CD4-positive, alpha-beta T cell (primary cell): ENCODE measurements around the gene OR1J2. TPM values are rescaled to one million over a fixed set of nuclear protein-coding genes. Genes with fewer than 3 reads are reported as not detected.

Source experiments
- ATAC-seq: fragments of 200-7000 bp; cut with Tn5 transposase; one replicate; pipeline ENCODE4 v1.10.0; 2022; ENCODE audit warnings: mild to moderate bottlenecking; ENCODE audit not compliant: poor library complexity
- CTCF ChIA-PET: fragments of 350-600 bp; sonication (Branson Sonifier 250); formaldehyde crosslinking; loops from one replicate; lab custom pipeline; 2021; ENCODE audit warnings: antibody characterized with exemption, inconsistent platforms; lab: Charles Lee
- POLR2A ChIA-PET: fragments of 350-600 bp; sonication (Branson Sonifier 250); formaldehyde crosslinking; loops from one replicate; lab custom pipeline; 2021; ENCODE audit warnings: antibody characterized with exemption, inconsistent platforms; lab: Charles Lee
- DNase-seq, 14 experiments: peaks; one replicate each; pipeline ENCODE4 v3.0.0-alpha.2; 2013 to 2020; ENCODE audit warnings: mixed read lengths in 2 of 14
- H3K27ac ChIP-seq, 2 donors: one replicate each; pipeline versions ENCODE4 v1.5.1 to v1.7.0; 2013; ENCODE audit warnings: low read length in 2 of 2, low read depth in 1 of 2, mild to moderate bottlenecking in 1 of 2
- H3K27me3 ChIP-seq, 2 experiments: 1 replicate in 1 of 2; 2 replicates in 1 of 2; pipeline versions ENCODE4 v1.6.1 to v1.7.0; 2013; ENCODE audit warnings: low read length in 2 of 2, control low read depth in 1 of 2, mild to moderate bottlenecking in 1 of 2, moderate library complexity in 1 of 2; ENCODE audit not compliant: insufficient read depth in 2 of 2, control insufficient read depth in 1 of 2
- H3K36me3 ChIP-seq: one replicate; pipeline ENCODE4 v1.6.1; 2013; ENCODE audit warnings: low read length, control low read depth; ENCODE audit not compliant: insufficient read depth
- H3K4me1 ChIP-seq: one replicate; pipeline ENCODE4 v1.6.1; 2013; ENCODE audit warnings: low read length, control low read depth; ENCODE audit not compliant: insufficient read depth
- H3K4me3 ChIP-seq: one replicate; pipeline ENCODE4 v1.5.1; 2013; ENCODE audit warnings: mild to moderate bottlenecking, low read length, moderate library complexity
- H3K9me3 ChIP-seq, 2 experiments: 1 replicate in 1 of 2; 2 replicates in 1 of 2; pipeline versions ENCODE4 v1.6.1 to v1.7.0; 2013; ENCODE audit warnings: low read length in 2 of 2, mild to moderate bottlenecking in 2 of 2, control low read depth in 1 of 2, moderate library complexity in 1 of 2; ENCODE audit not compliant: control insufficient read depth in 1 of 2, insufficient read depth in 1 of 2
- H3K27ac Mint-ChIP-seq: one replicate; pipeline ENCODE4 v1.8.0; 2020; ENCODE audit warnings: mixed read lengths
- H3K27me3 Mint-ChIP-seq: one replicate; pipeline ENCODE4 v1.8.0; 2021; ENCODE audit warnings: mixed read lengths
- H3K36me3 Mint-ChIP-seq: one replicate; pipeline ENCODE4 v1.8.0; 2021; ENCODE audit warnings: low read depth, mixed read lengths
- H3K4me1 Mint-ChIP-seq: one replicate; pipeline ENCODE4 v1.8.0; 2021; ENCODE audit warnings: low read depth, mixed read lengths
- H3K4me3 Mint-ChIP-seq: one replicate; pipeline ENCODE4 v1.8.0; 2020; ENCODE audit warnings: mild to moderate bottlenecking, mixed read lengths
- H3K9me3 Mint-ChIP-seq: one replicate; pipeline ENCODE4 v1.8.0; 2020; ENCODE audit warnings: mixed read lengths
- CTCF ChIP-seq: fragments of 200-600 bp; IDR thresholded peaks from one replicate; pipeline ENCODE4 v1.8.0; 2022; ENCODE audit warnings: antibody characterized with exemption, mild to moderate bottlenecking
- intact Hi-C, 2 experiments: fragments of 100-400 bp; cut with DNase I in 1 of 2; cut with micrococcal nuclease in 1 of 2; formaldehyde crosslinking; loops; one replicate each; pipeline versions ENCODE4 v1.15.1 to v1.9.0; 2023 to 2025; cut with DNase I, micrococcal nuclease
- total RNA-seq, 174 experiments: library from RNA in 2 of 174; stranded (reverse) in 2 of 174; gene quantifications; one replicate each; pipeline ENCODE4 v1.2.3 and lab custom pipeline; 2021 to 2026

Gene OR1J2
- total RNA-seq, 2 experiments from 2014 or later, result not detected

GRCh38 chr9:122474561-122474960 is 36.0 kb upstream of the OR1J2 start:
- ChIA-PET CTCF (no interaction called here), POLR2A (no interaction called here)
- H3K4me1 Mint-ChIP-seq, result no peaks in the 10 kb centered on the region
- H3K9me3 ChIP-seq, result no peaks in the 10 kb centered on the region
- no peak for TF ChIP-seq CTCF
- no peak overlapping the region for H3K4me3 Mint-ChIP-seq
- no peaks in the 10 kb centered on the region for H3K9me3 Mint-ChIP-seq
- H3K36me3 ChIP-seq, result no peaks in the 10 kb centered on the region
- DNase-seq (no peak), ATAC-seq (no peak)
- H3K4me3 ChIP-seq, result no peak overlapping the region
- H3K4me1 ChIP-seq, result no peaks in the 10 kb centered on the region
- peaks cover 3% of the 10 kb centered on the region in 2 experiments for H3K27me3 ChIP-seq
- no peak overlapping the region for H3K27ac ChIP-seq
- H3K27ac Mint-ChIP-seq, result no peak overlapping the region
- H3K36me3 Mint-ChIP-seq, result no peaks in the 10 kb centered on the region
- H3K27me3 Mint-ChIP-seq, result peaks cover 35% of the 10 kb centered on the region
- intact Hi-C loops, result no loop called here

DNA sequence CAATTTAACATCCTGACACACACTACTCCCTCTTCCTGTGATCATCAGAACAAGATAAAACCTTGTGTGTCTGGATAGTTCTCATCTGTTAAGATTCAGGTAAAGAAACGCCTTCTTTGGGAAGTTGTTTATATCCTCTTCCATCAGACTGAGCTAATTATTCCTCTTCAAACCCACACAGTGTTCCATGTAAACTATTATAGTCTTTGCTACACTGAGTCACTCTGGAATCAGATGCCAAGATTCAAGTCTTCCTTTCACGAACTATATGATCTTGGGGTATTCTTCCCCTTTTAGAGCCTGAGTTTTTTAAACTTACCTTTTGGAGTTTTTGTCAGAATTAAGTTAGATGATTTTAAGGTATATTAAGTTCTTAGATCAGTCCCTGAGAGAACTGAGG is 34.9 kb upstream of the OR1J2 start:
- Histone ChIP-seq H3K9me3 (no peaks in the 10 kb centered on the region), H3K4me1 (no peaks in the 10 kb centered on the region), H3K36me3 (no peaks in the 10 kb centered on the region), H3K4me3 (no peak overlapping the region), H3K27ac (no peak overlapping the region), H3K27me3 (peaks cover 3% of the 10 kb centered on the region in 2 experiments)
- no peak for TF ChIP-seq CTCF
- H3K27me3 Mint-ChIP-seq, result peaks cover 34% of the 10 kb centered on the region
- no peak overlapping the region for H3K4me3 Mint-ChIP-seq
- no peaks in the 10 kb centered on the region for H3K36me3 Mint-ChIP-seq
- DNase-seq (no peak), ATAC-seq (no peak)
- H3K27ac Mint-ChIP-seq, result no peak overlapping the region
- intact Hi-C loops, result no loop called here
- no peaks in the 10 kb centered on the region for H3K4me1 Mint-ChIP-seq
- CTCF ChIA-PET, result interaction anchor here (0.9 kb wide), 1 partner anchor 23 kb away, joined by 3 read pairs; no protein-coding TSS in a partner anchor
- H3K9me3 Mint-ChIP-seq, result no peaks in the 10 kb centered on the region
- POLR2A ChIA-PET, result no interaction called here

DNA sequence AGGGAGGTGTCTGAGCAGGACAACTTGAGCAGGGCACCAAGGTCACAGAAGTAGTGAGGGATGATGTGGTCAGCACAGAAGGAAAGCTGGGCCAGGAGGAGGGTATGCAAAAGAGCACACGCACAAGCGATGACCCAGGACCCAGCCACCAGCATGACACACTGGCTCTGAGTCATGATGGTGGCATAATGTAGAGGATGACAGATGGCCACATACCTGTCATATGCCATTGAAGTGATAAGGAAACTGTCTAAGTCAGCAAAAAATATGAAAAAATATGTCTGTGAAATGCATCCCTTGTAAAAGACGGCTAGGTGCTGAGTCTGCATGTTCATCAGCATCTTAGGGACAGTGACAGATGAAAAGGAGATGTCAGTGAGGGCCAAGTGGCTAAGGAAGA is 33.3 kb upstream of the OR1J2 start:
- no peak for TF ChIP-seq CTCF
- Histone ChIP-seq H3K4me3 (no peak overlapping the region), H3K36me3 (no peaks in the 10 kb centered on the region), H3K4me1 (no peaks in the 10 kb centered on the region), H3K27ac (no peak overlapping the region), H3K27me3 (peaks cover under 1 to 3% of the 10 kb centered on the region in 2 experiments), H3K9me3 (no peaks in the 10 kb centered on the region)
- ChIA-PET CTCF (no interaction called here), POLR2A (no interaction called here)
- Mint-ChIP-seq H3K4me1 (no peaks in the 10 kb centered on the region), H3K27ac (no peak overlapping the region), H3K9me3 (no peaks in the 10 kb centered on the region), H3K4me3 (no peak overlapping the region), H3K27me3 (peaks cover 34% of the 10 kb centered on the region), H3K36me3 (no peaks in the 10 kb centered on the region)
- intact Hi-C loops, result no loop called here
- no peak for ATAC-seq
- no peak for DNase-seq
